Activated CD8-positive, alpha-beta memory T cell treated with anti-CD3 and anti-CD28 coated beads for 24 hours (primary cell): ENCODE data around the gene CNTNAP2.

Source experiments
- DNase-seq: peaks from one replicate; pipeline ENCODE4 v3.0.0-alpha.2; 2020

Gene CNTNAP2

DNA sequence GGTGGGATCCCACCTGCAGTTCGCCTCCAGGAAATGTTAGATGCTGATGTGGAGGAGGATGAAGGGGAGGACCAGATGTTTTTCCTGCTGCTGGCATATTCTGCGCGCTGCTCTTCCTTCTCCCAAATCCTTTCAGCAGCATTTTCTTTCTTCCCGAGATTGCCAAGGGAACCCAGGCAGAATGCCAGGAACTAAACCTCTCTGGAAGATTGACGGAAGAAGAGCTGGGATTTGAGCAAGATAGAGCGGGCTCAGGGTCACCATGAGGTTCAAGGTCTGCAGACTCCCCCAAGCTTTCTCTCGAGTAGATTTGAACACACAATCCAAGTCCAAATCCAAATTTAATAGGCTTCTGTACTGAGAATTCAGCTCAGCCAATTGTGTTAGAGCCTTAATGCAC is 2128.8 kb downstream of the CNTNAP2 start:
- no peak for DNase-seq

- no peak for DNase-seq
Observed at GRCh38 chr7:148253629-148254028, 2137.0 kb downstream of the CNTNAP2 start.

DNA sequence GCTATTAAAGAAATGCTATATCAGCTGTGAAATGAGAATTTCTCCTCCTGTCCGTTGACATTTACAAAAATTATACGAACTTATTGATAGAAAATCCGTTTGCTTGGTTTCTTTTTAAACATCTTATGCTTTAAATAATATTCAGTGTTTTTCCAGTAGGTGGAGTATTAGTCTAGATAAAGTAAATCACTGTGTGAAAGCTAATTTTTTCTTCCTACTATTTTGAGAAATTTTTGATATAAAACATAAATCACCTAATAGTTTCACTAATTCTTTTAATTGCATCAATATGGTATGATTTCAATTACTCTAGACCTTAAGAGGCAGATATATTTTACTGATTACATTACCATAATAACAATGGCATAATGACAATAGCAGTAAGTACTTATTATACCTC is 2138.7 kb downstream of the CNTNAP2 start:
- DNase-seq, result no peak

DNA sequence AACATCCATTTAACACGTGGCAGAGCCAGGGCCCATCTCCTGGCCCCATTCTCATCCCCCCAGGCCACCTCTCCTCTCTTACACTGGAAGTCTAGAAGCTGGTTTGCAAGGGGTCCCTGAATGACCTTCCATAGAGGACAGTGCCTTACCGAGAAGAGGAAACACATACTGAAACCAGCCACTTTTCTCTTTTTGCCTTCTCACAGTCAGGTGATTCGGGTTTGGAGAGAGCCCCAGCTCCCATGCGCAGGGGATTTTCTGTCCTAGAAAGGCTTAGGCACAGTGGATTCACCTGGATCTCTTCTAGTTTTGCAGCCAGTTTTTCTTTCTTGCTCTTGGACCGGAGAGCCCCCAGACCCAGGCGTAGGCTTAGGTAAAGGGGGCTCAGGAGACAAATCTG is 2139.8 kb downstream of the CNTNAP2 start:
- no peak for DNase-seq

DNA sequence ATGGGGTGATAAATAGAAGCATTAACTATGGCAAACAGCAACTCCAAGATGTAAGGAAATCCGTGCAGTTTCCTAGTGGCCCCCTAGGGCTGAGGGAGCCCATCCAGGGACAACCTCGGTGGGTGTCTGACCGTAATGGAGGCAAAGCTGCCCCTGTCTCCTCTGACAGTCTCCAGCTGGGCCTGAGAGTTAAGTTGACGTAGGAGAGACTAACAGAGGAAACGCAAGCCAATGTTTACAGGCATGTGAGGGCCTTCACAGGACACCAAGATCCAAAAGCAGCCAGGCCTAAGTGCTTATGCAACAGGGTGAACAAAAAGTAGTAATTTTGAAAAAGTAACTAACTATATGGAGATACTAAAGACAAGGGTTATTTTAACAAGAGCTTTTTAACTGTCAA is 2144.0 kb downstream of the CNTNAP2 start:
- DNase-seq, result no peak

DNA sequence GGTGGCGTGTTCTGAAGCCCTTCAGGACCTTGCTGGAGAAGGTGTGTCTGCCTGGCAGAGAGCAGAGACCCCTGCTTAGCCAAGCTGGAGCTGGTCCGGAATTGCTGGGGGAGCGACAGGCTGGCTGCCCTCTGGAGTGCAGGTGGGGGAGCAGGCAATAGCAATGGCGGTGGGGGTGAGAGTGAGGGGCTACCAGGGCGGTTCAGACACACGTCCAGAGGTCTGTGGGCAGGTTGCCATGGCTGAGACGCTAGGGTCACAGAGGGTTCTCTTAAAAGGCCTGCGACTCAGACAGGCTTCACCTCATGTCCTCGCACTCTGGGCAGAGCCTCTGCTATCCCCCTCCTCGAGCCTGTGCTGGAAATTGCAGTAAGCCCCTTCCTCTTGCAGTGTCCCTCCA is 2144.9 kb downstream of the CNTNAP2 start:
- no peak for DNase-seq

DNA sequence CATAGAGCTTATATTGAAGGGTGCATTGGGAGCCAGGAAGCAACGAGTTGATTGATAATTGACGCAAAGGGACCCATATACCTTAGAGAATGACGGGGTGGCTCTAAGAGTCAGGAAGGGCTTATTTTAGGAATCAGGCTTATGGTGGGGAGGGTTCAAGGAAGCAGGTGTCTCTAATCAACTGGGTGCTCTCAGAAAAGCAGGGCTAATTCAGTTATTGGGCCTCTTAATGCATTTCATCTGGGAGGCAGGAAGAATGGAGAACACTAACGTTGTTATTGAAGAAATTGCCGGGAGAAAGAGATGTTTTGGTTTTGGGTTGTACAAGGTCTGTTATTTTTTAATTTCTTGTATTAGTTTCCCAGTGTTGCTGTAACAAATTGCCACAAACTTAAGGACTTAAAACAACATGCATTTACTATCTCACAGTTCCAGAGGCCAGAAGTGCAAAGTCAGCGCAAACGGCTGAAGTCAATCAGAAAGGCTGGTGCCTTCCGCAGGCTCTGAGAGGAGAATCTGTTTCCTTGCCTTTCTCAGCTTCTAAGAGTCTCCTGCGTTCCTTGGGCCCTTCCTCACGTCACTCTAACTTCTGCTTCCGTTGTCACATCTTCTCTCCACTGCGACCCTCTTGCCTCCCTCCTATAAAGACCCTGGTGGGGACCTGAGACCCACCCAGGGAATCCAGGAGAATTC is 2145.5 kb downstream of the CNTNAP2 start:
- DNase-seq, result no peak

DNA sequence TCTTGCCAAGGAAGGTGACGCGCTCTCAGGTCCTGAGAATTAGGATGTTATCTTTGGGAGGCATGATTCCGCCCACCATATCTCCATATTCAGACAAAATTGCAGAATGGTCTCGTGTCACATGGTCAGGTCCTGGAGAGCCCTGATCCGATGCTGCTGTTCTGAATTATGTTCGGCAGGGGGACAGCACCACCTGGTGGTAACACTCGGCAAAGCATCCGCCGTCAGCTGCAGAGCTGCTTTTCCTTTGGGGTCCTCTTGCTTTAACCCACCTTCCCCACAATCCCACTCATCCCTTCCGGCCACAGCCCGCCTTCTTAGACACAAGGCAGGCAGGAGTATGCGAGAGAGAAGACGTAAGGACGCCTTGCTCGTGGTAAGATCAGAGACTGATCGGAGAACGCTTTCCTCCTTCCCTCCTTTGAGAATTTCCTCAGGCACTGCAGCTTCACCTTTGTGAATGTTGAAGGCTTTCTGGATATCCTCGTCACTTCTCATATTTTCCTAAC is 2146.2 kb downstream of the CNTNAP2 start:
- DNase-seq, result peak; percentile 86

DNA sequence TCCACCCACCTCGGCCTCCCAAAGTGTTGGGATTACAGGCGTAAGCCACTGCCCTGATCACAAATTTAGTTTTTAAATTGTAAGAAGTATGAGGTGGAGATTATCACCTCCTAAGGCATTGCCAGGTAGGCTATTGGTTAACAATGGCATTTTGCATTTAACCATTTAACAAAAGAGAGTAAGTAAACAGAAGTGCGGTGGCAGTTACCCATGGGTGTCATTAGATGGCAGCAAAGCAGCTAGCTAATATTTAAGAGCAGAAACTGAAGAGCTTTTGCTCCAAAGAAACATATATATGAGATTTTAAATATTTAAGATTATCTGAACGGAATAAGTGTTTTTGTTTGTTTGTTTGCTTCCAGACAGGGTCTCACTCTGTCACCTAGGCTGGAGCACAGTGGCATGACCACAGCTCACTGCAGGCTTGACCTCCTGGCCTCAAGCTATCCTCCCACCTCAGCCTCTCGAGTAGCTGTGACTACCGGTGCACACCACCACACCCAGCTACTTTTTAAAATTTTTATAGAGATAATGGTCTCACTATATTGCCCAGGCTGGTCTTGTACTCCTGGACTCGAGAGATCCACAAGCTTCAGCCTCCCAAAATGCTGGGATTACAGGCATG is 2148.4 kb downstream of the CNTNAP2 start:
- no peak for DNase-seq

- no peak for DNase-seq
Observed at GRCh38 chr7:148265896-148266295, 2149.3 kb downstream of the CNTNAP2 start.

GRCh38 chr7:148266795-148267194 is 2150.2 kb downstream of the CNTNAP2 start:
- no peak for DNase-seq

DNA sequence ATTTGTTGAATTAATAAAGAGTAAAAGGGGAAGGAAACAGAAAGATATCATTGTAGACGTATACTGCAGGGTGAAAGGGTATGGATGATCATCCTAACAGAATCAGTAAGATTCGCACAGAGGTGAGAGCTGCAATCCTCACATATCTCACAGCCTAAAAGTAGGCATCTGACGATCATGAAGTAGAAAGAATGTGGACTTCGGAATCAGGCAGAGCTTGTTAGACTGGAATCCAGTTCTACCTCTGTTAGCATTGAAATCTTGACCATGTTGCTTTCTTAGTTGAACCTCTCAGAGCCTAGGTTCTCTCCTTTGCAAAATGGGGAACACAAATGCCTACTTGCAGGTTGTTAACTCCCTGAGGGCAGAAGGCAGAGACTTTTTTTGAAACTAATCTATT is 2154.0 kb downstream of the CNTNAP2 start:
- DNase-seq, result no peak

DNA sequence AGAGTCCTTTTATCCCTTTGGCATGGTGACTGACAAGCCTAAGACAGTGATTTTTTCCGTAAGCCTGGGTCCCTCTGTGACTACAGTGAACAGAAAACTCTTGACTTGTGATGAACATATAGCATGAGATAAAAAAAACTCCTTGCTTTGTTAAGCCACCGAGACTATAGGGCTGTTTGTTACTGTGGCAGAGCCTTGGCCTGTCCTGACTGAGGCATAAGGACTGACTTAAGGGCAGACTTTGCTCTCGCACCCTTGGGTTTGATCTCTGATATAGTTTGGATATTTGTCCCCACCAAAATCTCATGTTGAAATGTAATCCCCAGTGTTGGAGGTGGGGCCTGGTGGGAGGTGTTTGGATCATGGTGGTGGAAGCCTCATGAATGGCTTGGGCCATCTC is 2157.5 kb downstream of the CNTNAP2 start:
- DNase-seq, result no peak

- no peak for DNase-seq
Observed at GRCh38 chr7:148275359-148275890, 2158.8 kb downstream of the CNTNAP2 start.

GRCh38 chr7:148276314-148277041 is 2159.9 kb downstream of the CNTNAP2 start:
- DNase-seq, result no peak

- DNase-seq, result no peak
Observed at GRCh38 chr7:148277042-148277660, 2160.6 kb downstream of the CNTNAP2 start.

DNA sequence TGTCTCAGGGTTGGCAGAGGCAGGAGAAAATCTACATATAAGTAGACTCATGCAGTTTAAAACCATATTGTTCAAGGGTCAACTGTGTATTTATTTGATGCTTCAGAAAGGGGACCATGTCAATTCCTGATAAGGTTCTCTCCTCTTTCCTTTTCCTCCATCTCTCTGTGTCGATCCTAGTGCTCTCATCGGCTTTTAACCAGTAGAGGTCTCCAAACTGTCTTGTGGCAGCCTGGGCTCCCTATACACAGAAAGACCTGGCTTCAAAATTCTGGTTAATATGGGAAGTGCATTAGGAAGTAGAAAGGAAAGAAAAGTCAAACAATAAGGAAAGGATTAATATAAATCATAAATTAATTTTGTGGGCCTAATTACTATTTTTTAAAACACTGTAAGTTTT is 2169.5 kb downstream of the CNTNAP2 start:
- DNase-seq, result no peak

DNA sequence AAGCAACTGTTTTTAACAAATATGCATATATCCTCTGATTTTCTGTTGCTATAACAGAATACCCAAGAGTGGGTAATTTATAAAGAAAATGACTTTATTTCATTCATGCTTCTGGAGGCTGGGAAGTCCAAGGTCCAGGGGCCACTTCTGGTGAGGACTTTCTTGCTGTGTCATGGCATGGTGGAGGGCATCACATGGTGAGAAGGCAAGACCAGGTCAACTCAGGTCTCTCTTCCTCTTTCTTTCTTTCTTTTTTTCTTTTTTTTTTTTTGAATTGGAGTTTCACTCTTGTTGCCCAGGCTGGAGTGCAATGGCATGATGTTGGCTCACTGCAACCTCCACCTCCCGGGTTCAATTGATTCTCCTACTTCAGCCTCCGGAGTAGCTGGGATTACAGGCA is 2170.9 kb downstream of the CNTNAP2 start:
- DNase-seq, result no peak

DNA sequence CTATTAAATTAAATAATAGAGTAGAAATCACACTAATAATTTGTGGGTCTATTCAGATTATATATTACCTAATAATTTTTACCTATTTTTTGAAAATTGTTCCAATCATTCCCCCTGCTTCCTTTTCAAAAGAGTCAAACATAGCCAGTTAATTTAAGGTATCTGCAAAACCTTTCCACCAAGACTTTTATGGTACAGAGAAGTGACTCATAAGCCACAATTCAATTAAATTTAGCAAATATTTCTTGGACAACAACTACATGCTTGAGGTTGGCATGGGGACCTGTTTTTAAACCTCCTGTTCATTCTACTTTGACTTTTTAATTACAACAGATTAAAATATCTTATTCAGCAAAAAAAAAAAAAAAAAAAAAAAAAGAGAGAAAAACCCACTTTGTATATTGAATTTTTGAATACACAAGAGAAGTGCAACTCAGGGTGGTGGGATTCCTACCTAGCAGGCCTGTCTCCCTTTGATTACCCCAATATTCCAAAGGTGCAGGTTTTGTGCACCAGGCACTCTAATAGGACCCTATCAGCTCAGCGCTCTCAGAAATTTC is 2172.1 kb downstream of the CNTNAP2 start:
- no peak for DNase-seq

DNA sequence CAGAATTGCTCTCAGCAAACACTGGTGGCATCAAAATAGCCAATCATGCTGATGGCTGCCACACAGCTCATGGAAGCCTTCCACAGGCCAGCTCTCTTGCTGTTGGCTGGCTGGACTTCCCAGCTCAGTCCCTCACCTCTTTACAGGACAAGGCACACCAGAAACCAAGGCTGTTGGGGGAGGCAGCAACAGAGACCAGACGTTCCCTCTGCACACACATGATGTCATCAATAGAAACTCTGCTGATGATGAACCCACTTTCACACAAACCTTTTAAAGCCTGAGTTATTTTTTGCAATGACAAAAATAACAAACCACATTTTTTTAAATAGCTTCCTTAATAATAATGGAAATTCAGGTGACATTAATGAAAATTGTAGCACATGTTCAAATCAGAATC is 2173.0 kb downstream of the CNTNAP2 start:
- no peak for DNase-seq

GRCh38 chr7:148290538-148290937 is 2173.9 kb downstream of the CNTNAP2 start:
- DNase-seq, result no peak

- no peak for DNase-seq
Observed at GRCh38 chr7:148291799-148292198, 2175.2 kb downstream of the CNTNAP2 start.
